ENCODE measurements around the gene PEX14.

PEX14 gene

GRCh38 chr1:10667861-10668761 lies 193.4 kb downstream of the PEX14 start:
- no peak for DNase-seq (ENCODE audit: low read depth in 1 of 2, low spot score in 1 of 2)
- no peak for TF ChIP-seq JUND (IDR thresholded peaks at IDR 0.05; ENCODE audit: low read depth)

DNA sequence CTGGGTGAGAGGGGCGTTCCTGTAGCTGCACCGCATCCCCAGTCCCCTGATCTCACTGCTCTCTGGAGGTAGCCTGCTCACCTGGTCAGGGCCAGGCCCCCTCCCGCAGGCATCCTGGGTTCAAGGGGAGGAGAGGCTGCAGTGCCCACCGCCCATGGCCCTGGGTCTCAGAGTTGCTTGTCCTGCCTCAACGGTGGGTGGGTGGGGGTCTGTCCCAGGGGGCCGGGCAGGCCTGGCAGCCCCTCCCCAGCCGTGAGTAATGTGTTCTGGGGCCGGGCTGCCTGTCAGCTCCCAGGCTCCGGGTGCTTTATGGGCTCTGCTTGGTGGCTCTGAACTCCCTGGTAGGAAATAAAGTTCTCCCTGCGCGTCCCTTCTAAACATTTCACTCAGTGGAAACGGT lies 194.8 kb downstream of the PEX14 start:
- no peak for TF ChIP-seq JUND (IDR thresholded peaks at IDR 0.05; ENCODE audit: low read depth)
- DNase-seq (ENCODE audit: low read depth in 1 of 2, low spot score in 1 of 2) = no peak
- in situ Hi-C loops (cut with HindIII; ENCODE audit: low pct_unique_long_range_greater_than_20kb, low sequenced_read_pairs) = no loop called here

More at GRCh38 chr1:10667861-10668761, 193.4 kb downstream of the PEX14 start:
- in situ Hi-C loops (cut with HindIII; ENCODE audit: low pct_unique_long_range_greater_than_20kb, low sequenced_read_pairs) = no loop called here

- TF ChIP-seq JUND (IDR thresholded peaks at IDR 0.05; ENCODE audit: low read depth) = no peak
- in situ Hi-C loops (cut with HindIII; ENCODE audit: low pct_unique_long_range_greater_than_20kb, low sequenced_read_pairs) = no loop called here
- DNase-seq (ENCODE audit: low read depth in 1 of 2, low spot score in 1 of 2) = no peak
These were observed 195.4 kb downstream of the PEX14 start for GRCh38 chr1:10670190-10670589.

DNA sequence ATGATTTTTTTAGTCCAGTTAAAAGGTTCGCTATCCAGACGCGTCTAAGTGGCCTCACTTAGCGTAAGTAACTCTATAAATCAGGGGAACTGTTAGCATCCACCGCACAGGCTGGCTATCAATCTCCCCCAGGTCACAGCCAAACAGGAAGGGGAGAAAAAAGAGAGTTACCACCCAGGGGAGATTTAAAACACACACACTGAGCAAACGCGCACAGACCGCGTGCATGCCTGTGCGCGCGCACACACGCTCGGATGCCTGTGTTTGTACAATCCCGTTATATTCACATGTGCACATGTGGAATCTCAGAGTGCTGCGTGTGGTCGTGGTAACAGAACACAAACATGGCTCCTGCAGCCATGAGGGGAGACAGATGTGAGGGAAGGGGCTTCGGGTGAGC lies 196.3 kb downstream of the PEX14 start:
- DNase-seq (ENCODE audit: low read depth in 1 of 2, low spot score in 1 of 2) = no peak
- in situ Hi-C loops (cut with HindIII; ENCODE audit: low pct_unique_long_range_greater_than_20kb, low sequenced_read_pairs) = no loop called here

DNA sequence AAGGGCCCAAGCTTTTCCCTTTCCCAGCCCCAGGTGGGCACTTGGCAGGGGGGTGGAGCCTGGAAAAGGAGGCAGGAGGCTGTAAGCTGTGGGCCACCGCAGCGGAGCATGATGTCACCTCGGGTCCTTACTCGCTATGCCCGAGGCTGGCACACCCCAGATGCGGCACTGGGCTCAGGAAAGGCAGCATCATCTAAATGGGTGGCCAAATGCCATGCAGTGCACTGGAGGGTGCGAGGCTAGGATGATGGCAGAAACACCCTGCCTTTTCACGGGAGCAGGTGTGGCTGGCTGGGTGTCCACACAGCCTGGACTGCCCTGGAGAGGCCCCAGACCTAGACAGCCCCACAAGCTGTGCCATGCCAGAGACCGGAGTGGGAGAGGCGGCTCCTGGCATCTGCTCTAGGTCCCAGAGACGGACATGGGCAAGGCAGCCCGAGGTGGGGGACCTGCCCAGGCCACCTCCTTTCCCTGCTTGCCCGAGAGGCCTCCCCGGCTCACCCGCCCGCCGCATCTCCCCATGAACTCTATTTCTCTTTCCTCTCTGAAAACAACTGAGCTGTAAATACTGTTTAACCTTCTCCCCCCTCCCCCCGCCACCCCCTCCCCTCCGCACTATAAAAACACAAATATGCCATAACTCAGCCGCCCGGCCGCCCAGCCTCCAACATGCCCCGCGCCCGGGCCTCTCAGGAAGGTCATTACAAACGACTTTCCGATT lies 197.0 kb downstream of the PEX14 start:
- no peak for DNase-seq (ENCODE audit: low read depth in 1 of 2, low spot score in 1 of 2)
- no peak for TF ChIP-seq JUND (IDR thresholded peaks at IDR 0.05; ENCODE audit: low read depth)
- in situ Hi-C loops (cut with HindIII; ENCODE audit: low pct_unique_long_range_greater_than_20kb, low sequenced_read_pairs) = no loop called here

More for the DNA sequence above, 196.3 kb downstream of the PEX14 start:
- no peak for TF ChIP-seq JUND (IDR thresholded peaks at IDR 0.05; ENCODE audit: low read depth)

GRCh38 chr1:10672343-10673050 lies 197.7 kb downstream of the PEX14 start:
- in situ Hi-C loops (cut with HindIII; ENCODE audit: low pct_unique_long_range_greater_than_20kb, low sequenced_read_pairs) = no loop called here
- no peak for TF ChIP-seq JUND (IDR thresholded peaks at IDR 0.05; ENCODE audit: low read depth)
- no peak for DNase-seq (ENCODE audit: low read depth in 1 of 2, low spot score in 1 of 2)

GRCh38 chr1:10673109-10673711 lies 198.5 kb downstream of the PEX14 start:
- in situ Hi-C loops (cut with HindIII; ENCODE audit: low pct_unique_long_range_greater_than_20kb, low sequenced_read_pairs) = no loop called here
- no peak for TF ChIP-seq JUND (IDR thresholded peaks at IDR 0.05; ENCODE audit: low read depth)
- no peak for DNase-seq (ENCODE audit: low read depth in 1 of 2, low spot score in 1 of 2)

- no peak for TF ChIP-seq JUND (IDR thresholded peaks at IDR 0.05; ENCODE audit: low read depth)
These were observed 199.5 kb downstream of the PEX14 start for GRCh38 chr1:10674222-10674621.

DNA sequence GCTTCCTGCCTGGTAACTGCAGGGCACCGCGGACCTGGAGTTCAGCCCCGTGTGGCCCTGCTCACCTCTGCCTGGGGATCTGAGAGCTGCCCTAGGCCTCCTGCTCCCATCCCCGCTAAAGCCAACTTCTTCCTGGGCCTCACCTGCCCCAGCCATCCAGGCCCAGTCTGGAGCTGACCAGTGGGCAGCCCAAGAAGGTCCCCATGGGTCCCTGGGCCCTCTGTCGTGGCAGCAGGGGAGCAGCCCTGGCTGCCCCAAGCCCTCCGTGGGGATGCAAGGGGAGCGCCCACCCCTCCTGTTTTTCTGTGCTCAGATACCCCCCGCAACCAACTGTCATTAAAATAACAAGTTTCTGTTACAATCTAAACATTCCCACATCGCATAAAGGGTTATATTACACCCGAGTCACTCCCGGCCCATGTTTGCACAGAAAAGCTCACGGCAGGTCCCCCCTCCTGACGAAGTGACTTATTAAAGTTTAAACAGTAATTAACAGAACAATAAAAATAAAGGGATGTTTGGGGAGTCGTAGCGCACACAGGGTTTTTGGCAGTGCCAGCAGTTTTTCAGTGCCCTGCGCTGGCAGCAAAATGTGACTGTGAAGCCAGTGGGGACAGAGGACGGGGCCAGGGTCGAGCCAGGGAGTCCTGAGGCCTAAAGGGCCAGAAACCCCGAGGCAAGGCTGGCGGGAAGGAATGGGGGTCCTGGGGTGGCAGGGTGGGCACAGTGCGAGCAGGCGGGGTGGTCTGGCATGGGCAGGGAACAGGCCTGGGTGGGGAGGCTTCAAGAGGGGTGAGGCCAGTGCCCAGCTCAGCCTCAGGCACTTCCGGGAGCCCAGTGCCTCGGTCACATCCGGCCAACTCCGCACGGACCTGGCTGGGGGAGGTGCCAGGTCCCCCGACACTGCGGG lies 200.2 kb downstream of the PEX14 start:
- no peak for DNase-seq (ENCODE audit: low read depth in 1 of 2, low spot score in 1 of 2)
- TF ChIP-seq JUND (IDR thresholded peaks at IDR 0.05; ENCODE audit: low read depth) = no peak
- in situ Hi-C loops (cut with HindIII; ENCODE audit: low pct_unique_long_range_greater_than_20kb, low sequenced_read_pairs) = no loop called here

More at GRCh38 chr1:10674222-10674621, 199.5 kb downstream of the PEX14 start:
- no peak for DNase-seq (ENCODE audit: low read depth in 1 of 2, low spot score in 1 of 2)
- in situ Hi-C loops (cut with HindIII; ENCODE audit: low pct_unique_long_range_greater_than_20kb, low sequenced_read_pairs) = no loop called here

DNA sequence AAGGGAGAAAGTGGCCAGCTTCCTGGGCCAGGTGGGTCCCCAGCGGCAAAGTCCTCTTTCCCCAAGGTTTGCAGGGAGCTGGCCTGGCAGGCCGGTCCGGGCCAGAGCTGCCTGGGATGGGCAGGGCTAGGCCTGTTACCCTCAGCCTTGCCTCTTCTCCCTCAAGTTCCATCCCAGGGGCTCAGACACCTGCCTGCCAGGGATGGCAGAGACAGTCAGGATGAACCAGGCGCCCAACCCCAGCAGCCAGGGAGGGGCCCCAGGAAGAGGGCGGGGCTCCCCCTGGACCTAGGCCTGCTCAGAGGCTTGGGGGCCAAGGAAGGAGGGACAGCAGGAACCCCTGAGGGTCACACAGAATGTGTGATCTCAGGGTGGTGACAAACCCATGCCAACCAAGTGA lies 201.1 kb downstream of the PEX14 start:
- in situ Hi-C loops (cut with HindIII; ENCODE audit: low pct_unique_long_range_greater_than_20kb, low sequenced_read_pairs) = no loop called here
- no peak for TF ChIP-seq JUND (IDR thresholded peaks at IDR 0.05; ENCODE audit: low read depth)
- DNase-seq (ENCODE audit: low read depth in 1 of 2, low spot score in 1 of 2) = no peak

DNA sequence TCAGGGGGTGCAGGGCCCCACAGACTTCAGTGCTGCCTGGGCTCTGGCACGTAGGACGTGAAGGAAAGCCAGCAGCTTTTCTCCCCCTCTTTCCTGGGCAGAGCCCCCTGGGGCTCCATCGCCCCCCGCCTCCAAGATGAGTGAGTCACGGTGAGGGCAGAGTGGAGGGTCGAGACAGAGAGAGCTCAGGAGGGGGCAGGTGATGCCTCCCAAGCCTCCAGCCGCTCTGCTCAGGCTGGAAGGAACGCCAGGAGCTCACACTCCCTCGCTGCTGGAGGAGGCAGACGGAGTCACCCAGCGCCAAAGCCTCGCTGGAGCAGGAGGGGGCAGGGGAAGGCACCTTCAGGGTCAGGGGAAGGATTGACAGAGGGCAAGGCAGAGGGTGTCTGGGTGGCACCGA lies 202.2 kb downstream of the PEX14 start:
- no peak for TF ChIP-seq JUND (IDR thresholded peaks at IDR 0.05; ENCODE audit: low read depth)
- no peak for DNase-seq (ENCODE audit: low read depth in 1 of 2, low spot score in 1 of 2)
- in situ Hi-C loops (cut with HindIII; ENCODE audit: low pct_unique_long_range_greater_than_20kb, low sequenced_read_pairs) = no loop called here
